Measurements from ENCODE around the gene HOXB5.

DNA sequence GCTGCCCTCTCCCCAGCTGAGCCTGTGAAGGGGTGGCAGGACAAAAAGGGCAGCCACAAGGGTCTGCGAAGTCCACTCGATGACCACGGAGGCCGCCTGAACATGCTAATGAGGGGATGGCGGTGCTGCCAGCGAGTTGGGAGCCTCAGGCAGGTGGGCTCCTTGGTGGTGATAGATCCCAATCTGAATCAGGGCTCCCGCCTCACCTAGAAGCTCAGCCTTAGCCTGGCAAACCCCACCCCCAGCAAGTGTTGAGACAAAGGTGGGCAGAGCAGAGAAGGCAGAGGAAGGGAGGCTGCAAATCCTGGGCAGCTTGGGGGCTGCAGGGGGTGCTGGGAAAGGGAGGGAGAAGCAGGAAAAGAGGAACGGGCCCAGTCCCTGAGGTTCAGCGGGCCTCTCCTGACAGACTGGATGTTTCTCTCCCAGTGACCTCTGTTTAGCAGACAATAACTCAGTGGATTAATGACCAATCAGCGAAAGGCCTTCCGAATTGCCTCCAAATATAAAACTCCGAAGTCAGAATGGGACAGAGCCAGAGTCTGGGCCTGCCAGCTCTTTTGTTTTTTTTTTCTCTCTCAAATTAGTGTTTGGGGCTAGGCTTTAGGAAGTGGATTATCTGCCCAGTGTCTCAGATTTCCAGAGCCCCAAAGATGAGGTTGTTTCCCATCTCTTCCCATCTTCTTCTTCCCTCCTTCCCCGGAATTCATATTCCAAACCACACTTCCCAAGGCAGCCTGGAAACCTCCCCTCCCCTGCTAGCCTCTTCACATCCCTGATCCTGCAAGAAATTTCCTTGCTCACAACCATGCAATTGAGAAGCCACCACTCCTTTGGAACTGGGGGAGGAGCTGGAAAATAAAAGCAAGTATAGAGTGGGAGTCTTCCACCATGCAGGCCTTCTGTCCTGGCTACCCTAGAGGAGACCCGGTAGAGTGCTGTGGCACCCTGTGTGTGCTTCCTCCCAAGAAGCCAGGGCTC is 33.5 kb downstream of the HOXB5 start:
- TF ChIP-seq CTCF (conservative IDR thresholded peaks at IDR 0.05; ENCODE audit: low read depth, low read length): no peak
- TF ChIP-seq EZH2phosphoT487 (IDR thresholded peaks at IDR 0.05; ENCODE audit: borderline replicate concordance, low read length): no peak
- TF ChIP-seq EZH2 (IDR thresholded peaks at IDR 0.05; ENCODE audit: low read length, unreplicated experiment): no peak

Measured in PC-3 (cell line).